Hepatocyte (in vitro differentiated cells): ENCODE results near the gene PLD1. TPM values are rescaled to one million over a fixed set of nuclear protein-coding genes. Genes with fewer than 3 reads are reported as not detected.

Source experiments
- DNase-seq: peaks from one replicate; pipeline ENCODE4 v3.0.0-alpha.2; 2016; ENCODE audit warnings: low spot score
- H2AFZ ChIP-seq: fragments of 200-600 bp; sonication (generic); 2 replicates; pipeline ENCODE4 v1.6.0; 2016; ENCODE audit warnings: antibody characterized with exemption, mild to moderate bottlenecking
- H3K27ac ChIP-seq: fragments of 200-600 bp; sonication (generic); 2 replicates; pipeline ENCODE4 v1.5.1; 2016; ENCODE audit warnings: mild to moderate bottlenecking
- H3K27me3 ChIP-seq: fragments of 200-600 bp; sonication (generic); 2 replicates; pipeline ENCODE4 v1.6.1; 2016
- H3K36me3 ChIP-seq: fragments of 200-600 bp; sonication (generic); replicated peaks from 2 replicates; pipeline ENCODE4 v1.5.1; 2016; ENCODE audit warnings: low read depth; ENCODE audit not compliant: insufficient read depth
- H3K4me1 ChIP-seq: fragments of 200-600 bp; sonication (generic); 2 replicates; pipeline ENCODE4 v1.5.1; 2016; ENCODE audit warnings: mild to moderate bottlenecking, moderate library complexity; ENCODE audit not compliant: insufficient read depth
- H3K4me2 ChIP-seq: fragments of 200-600 bp; sonication (generic); 2 replicates; pipeline ENCODE4 v1.6.0; 2016
- H3K4me3 ChIP-seq: fragments of 200-600 bp; sonication (generic); 2 replicates; pipeline ENCODE4 v1.5.1; 2016; ENCODE audit warnings: mild to moderate bottlenecking
- H3K79me2 ChIP-seq: fragments of 200-600 bp; sonication (generic); 2 replicates; pipeline ENCODE4 v1.6.0; 2017; ENCODE audit warnings: mild to moderate bottlenecking
- H3K9me2 ChIP-seq: fragments of 200-600 bp; sonication (generic); replicated peaks from 2 replicates; pipeline ENCODE4 v1.6.0; 2017; ENCODE audit warnings: mild to moderate bottlenecking; ENCODE audit not compliant: insufficient read depth
- H3K9me3 ChIP-seq: fragments of 200-600 bp; sonication (generic); 2 replicates; pipeline ENCODE4 v1.5.1; 2016; ENCODE audit warnings: low read depth, mild to moderate bottlenecking
- H4K20me1 ChIP-seq: fragments of 200-600 bp; sonication (generic); 2 replicates; pipeline ENCODE4 v1.6.0; 2016; ENCODE audit warnings: mild to moderate bottlenecking; ENCODE audit not compliant: insufficient read depth, poor library complexity, severe bottlenecking
- EZH2 ChIP-seq: fragments of 200-600 bp; sonication (generic); IDR thresholded peaks from 2 replicates; pipeline ENCODE4 v1.6.1; 2016; ENCODE audit warnings: antibody characterized with exemption, mild to moderate bottlenecking, borderline replicate concordance
- EZH2phosphoT487 ChIP-seq: fragments of 200-600 bp; sonication (generic); IDR thresholded peaks from one replicate; pipeline ENCODE4 v1.6.1; 2018; ENCODE audit warnings: antibody characterized with exemption, mild to moderate bottlenecking, low read depth, moderate library complexity; ENCODE audit not compliant: unreplicated experiment, severe bottlenecking
- WGBS: methylation state at CpG from one replicate; pipeline ENCODE4 v1.1.6; 2016; ENCODE audit warnings: low lambda C conversion rate; ENCODE audit errors: missing lambda C conversion rate; 5-methylcytosine and 5-hydroxymethylcytosine counted together
- polyA plus RNA-seq: library from polyadenylated mRNA; unstranded; fragments of >200 nt; fragmentation: Nextera tagmentation; extraction: Ambion mirVana; gene quantifications from 2 replicates; pipeline ENCODE4 v1.2.1, GENCODE V29; 2016
- total RNA-seq: library from RNA; depleted of rRNA; stranded (reverse); fragments of >200 nt; gene quantifications from 2 replicates; pipeline ENCODE4 v1.2.3, GENCODE V29; 2014
- TF ChIP-seq, protein P1 (sequence below): fragments of 200-600 bp; sonication (generic); IDR thresholded peaks from 2 replicates; pipeline ENCODE4 v1.5.1; 2016; ENCODE audit warnings: antibody characterized with exemption, mild to moderate bottlenecking; ENCODE audit not compliant: poor library complexity

PLD1 gene
- total and polyA plus RNA-seq, 2 experiments from 2014 or later: 29.4 to 71.1 TPM

DNA sequence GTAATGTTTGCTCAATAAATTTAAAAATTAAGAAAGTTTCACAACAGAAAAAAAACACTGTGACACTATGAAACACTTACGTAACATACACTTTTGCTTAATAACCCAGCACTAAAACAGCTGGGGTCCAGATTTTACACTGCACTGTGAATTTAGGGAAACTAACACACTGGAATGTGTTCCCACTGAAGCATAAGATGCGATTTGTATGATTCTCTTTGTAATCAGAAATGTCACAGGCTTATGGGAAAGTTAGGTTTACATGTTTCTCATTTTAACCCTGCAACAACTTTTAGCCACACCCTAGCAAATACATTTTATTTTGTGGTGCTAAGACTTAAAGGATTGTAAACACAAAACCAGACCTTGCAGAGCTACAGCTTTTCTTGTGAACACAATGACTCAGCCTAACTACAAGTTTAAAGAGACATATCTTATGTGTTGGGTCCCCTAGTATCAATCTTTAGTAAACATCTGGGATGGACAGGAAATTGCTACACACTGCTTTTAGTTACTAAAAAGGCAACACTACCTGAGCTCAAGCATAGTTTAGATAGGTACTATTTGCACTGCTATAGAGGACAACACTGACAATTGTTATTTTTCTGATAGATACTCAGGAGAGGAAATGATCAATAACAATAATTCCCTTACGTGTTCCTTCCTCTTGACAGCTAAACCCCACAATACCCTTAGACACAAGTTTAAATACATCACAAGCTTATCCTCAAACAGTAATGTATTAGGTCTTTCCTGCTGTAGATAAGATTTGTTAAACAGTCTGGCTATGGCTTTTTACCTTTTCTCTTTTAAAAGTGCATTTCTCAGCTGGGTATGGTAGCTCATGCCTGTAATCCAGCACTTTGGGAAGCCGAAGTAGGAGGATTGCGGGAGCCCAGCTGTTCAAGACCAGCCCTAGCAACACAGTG lies 3.8 kb downstream of the PLD1 start:
- Histone ChIP-seq H2AFZ (no peak overlapping the region), H3K36me3 (no peaks in the 10 kb centered on the region), H3K4me2 (peak overlapping the region; percentile 58), H3K9me3 (no peaks in the 10 kb centered on the region), H3K4me1 (peaks cover 44% of the 10 kb centered on the region), H3K4me3 (no peak overlapping the region), H4K20me1 (no peaks in the 10 kb centered on the region), H3K79me2 (peaks cover 53% of the 10 kb centered on the region), H3K9me2 (no peaks in the 10 kb centered on the region), H3K27me3 (no peaks in the 10 kb centered on the region), H3K27ac (peak overlapping the region; percentile 77)
- WGBS: 41% methylated on average over 5 of the region's 5 CpGs
- TF ChIP-seq EZH2phosphoT487 (no peak), EZH2 (no peak)
- TF ChIP-seq, protein P1, sequence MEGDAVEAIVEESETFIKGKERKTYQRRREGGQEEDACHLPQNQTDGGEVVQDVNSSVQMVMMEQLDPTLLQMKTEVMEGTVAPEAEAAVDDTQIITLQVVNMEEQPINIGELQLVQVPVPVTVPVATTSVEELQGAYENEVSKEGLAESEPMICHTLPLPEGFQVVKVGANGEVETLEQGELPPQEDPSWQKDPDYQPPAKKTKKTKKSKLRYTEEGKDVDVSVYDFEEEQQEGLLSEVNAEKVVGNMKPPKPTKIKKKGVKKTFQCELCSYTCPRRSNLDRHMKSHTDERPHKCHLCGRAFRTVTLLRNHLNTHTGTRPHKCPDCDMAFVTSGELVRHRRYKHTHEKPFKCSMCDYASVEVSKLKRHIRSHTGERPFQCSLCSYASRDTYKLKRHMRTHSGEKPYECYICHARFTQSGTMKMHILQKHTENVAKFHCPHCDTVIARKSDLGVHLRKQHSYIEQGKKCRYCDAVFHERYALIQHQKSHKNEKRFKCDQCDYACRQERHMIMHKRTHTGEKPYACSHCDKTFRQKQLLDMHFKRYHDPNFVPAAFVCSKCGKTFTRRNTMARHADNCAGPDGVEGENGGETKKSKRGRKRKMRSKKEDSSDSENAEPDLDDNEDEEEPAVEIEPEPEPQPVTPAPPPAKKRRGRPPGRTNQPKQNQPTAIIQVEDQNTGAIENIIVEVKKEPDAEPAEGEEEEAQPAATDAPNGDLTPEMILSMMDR: no peak
- DNase-seq: peak; percentile 57

DNA sequence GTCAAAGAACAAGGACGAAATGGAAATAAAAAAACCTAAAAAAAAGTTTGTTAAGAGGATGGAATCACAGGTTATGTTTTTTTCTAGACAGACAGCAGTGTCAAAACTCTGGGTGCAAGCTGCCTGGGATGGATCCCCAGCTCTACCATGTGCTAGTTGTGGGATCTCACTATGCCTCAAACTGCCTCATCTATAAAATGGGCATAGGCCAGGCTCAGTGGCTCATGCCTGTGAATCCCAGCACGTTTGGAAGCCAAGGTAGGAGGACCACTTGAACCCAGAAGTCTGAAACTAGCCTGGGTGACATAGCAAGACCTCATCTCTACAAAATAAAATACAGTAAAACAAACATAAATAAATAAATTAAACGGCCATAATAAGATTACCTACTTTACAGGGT lies 4.6 kb downstream of the PLD1 start:
- H3K9me2 ChIP-seq: no peaks in the 10 kb centered on the region
- H2AFZ ChIP-seq: no peak overlapping the region
- peaks cover 36% of the 10 kb centered on the region for H3K4me1 ChIP-seq
- no peaks in the 10 kb centered on the region for H3K27me3 ChIP-seq
- H3K4me3 ChIP-seq: no peak overlapping the region
- H4K20me1 ChIP-seq: no peaks in the 10 kb centered on the region
- no peak for DNase-seq
- WGBS: 57% methylated on average over 3 of the region's 3 CpGs
- H3K36me3 ChIP-seq: no peaks in the 10 kb centered on the region
- H3K27ac ChIP-seq: peak overlapping the region; percentile 77
- TF ChIP-seq EZH2phosphoT487 (no peak), EZH2 (no peak)
- TF ChIP-seq, protein P1: no peak
- peaks cover 60% of the 10 kb centered on the region for H3K79me2 ChIP-seq
- peak overlapping the region; percentile 58 for H3K4me2 ChIP-seq
- H3K9me3 ChIP-seq: no peaks in the 10 kb centered on the region

DNA sequence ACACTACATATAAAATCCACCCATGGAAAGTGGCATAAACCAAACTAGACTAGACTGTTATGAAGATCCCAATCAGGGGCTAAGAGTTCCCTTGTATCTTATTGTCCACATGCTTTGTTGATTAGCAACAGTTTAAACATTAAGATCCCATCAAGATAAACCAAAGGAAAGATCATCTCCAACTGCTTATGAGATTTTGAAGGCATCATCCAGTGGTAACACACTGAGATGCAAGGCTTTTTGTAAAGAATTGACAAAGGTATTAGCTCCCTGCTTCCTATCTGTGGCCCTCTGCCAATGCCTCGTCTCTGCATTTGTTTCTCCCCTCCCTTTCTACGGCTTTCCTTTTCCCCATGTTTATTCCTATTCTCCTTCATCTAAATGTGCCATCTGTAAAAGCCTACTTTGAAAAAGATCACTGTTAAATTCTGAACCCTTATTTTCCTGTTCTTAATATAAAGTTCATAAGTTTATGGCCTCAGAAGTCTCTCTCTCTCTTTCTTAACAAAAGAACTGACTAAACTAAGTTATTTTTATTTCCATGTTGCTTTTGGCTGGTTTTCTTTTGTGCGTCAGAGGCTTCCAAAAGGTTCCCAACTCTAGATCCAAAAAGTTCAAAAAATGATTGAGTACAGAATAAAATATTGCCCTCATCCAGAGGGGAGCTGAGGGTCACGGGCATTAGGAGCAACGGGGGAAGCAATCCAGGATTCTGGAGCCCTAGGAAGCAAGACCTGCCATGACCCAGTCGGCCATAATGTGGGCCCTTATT lies 5.5 kb downstream of the PLD1 start:
- H3K4me1 ChIP-seq: peaks cover 34% of the 10 kb centered on the region
- H3K27me3 ChIP-seq: no peaks in the 10 kb centered on the region
- H3K4me2 ChIP-seq: no peak overlapping the region
- WGBS: 73% methylated on average over 6 of the region's 6 CpGs
- H4K20me1 ChIP-seq: no peaks in the 10 kb centered on the region
- TF ChIP-seq EZH2: no peak
- no peak for TF ChIP-seq EZH2phosphoT487
- TF ChIP-seq, protein P1: no peak
- peak overlapping the region; percentile 11 for H3K27ac ChIP-seq
- peaks cover 69% of the 10 kb centered on the region for H3K79me2 ChIP-seq
- H3K36me3 ChIP-seq: no peaks in the 10 kb centered on the region
- DNase-seq: no peak
- no peaks in the 10 kb centered on the region for H3K9me3 ChIP-seq
- H2AFZ ChIP-seq: no peak overlapping the region
- H3K4me3 ChIP-seq: no peak overlapping the region
- H3K9me2 ChIP-seq: no peaks in the 10 kb centered on the region
